ENCODE measurements around the gene SGSM2. TPM values are rescaled to one million over a fixed set of nuclear protein-coding genes. Genes with fewer than 3 reads are reported as not detected.

SGSM2 gene
- polyA plus RNA-seq, 3 donors = 3.0 to 130 (median 3.5) TPM

GRCh38 chr17:2297023-2297422 lies 40.3 kb upstream of the SGSM2 start:
- Histone ChIP-seq H3K27me3 (ENCODE audit: control insufficient read depth in 2 of 2, insufficient read depth in 2 of 2, low read length in 2 of 2) (no peaks in the 10 kb centered on the region), H3K27ac (ENCODE audit: low read depth in 1 of 2, low read length in 2 of 2) (no peak overlapping the region), H3K9ac (ENCODE audit: insufficient read depth, low read length, poor library complexity, severe bottlenecking) (no peak overlapping the region), H3K4me2 (replicated peaks; ENCODE audit: extremely low read depth, low read length, poor library complexity, severe bottlenecking) (no peak overlapping the region), H2AFZ (ENCODE audit: insufficient read depth, low read depth, low read length, poor library complexity, severe bottlenecking) (no peak overlapping the region), H3K4me1 (ENCODE audit: control insufficient read depth in 1 of 2, insufficient read depth in 2 of 2, low read length in 2 of 2) (peaks cover 0 to under 1% of the 10 kb centered on the region in 2 donors), H3K9me3 (replicated peaks in 1 of 2; ENCODE audit: control insufficient read depth in 1 of 2, insufficient read depth in 1 of 2, low read length in 2 of 2) (no peaks in the 10 kb centered on the region), H3K4me3 (replicated peaks in 1 of 3; ENCODE audit: low read depth in 2 of 3, low read length in 3 of 3) (no peak overlapping the region), H3K79me2 (ENCODE audit: insufficient read depth, low read length) (peaks cover 13% of the 10 kb centered on the region), H3K36me3 (replicated peaks in 1 of 2; ENCODE audit: control insufficient read depth in 1 of 2, insufficient read depth in 2 of 2, low read length in 2 of 2) (peaks cover 65 to 80% of the 10 kb centered on the region in 2 donors), H4K20me1 (ENCODE audit: insufficient read depth, low read length) (peaks cover 15% of the 10 kb centered on the region)
- Mint-ChIP-seq H3K4me3 (no peak overlapping the region), H3K4me1 (peaks cover 6% of the 10 kb centered on the region), H3K36me3 (peaks cover 76 to 77% of the 10 kb centered on the region in 2 donors), H3K9me3 (no peaks in the 10 kb centered on the region), H3K27me3 (ENCODE audit: low read depth in 3 of 3) (peaks cover 0 to 2% (median 0%) of the 10 kb centered on the region in 3 donors), H3K27ac (no peak overlapping the region)
- DNase-seq = no peak
- no peak for TF ChIP-seq CTCF (IDR thresholded peaks at IDR 0.05)
- WGBS (ENCODE audit: insufficient coverage) = 100% methylated on average over 1 of the region's 5 CpGs
- intact Hi-C loops (cut with micrococcal nuclease) = no loop called here

- peaks cover 16% of the 10 kb centered on the region for H3K4me1 Mint-ChIP-seq
- peaks cover 50 to 61% of the 10 kb centered on the region in 2 donors for H3K36me3 ChIP-seq (replicated peaks in 1 of 2; ENCODE audit: control insufficient read depth in 1 of 2, insufficient read depth in 2 of 2, low read length in 2 of 2)
- no peaks in the 10 kb centered on the region for H3K27me3 ChIP-seq (ENCODE audit: control insufficient read depth in 2 of 2, insufficient read depth in 2 of 2, low read length in 2 of 2)
- no peak for TF ChIP-seq CTCF (IDR thresholded peaks at IDR 0.05)
- no peaks in the 10 kb centered on the region for H3K9me3 ChIP-seq (replicated peaks in 1 of 2; ENCODE audit: control insufficient read depth in 1 of 2, insufficient read depth in 1 of 2, low read length in 2 of 2)
- H3K4me2 ChIP-seq (replicated peaks; ENCODE audit: extremely low read depth, low read length, poor library complexity, severe bottlenecking) = no peak overlapping the region
- peaks cover 0 to 2% (median 0%) of the 10 kb centered on the region in 3 donors for H3K27me3 Mint-ChIP-seq (ENCODE audit: low read depth in 3 of 3)
- H3K36me3 Mint-ChIP-seq = peaks cover 58 to 60% of the 10 kb centered on the region in 2 donors
- H3K4me3 Mint-ChIP-seq = no peak overlapping the region
- peaks cover 9 to 15% of the 10 kb centered on the region in 2 donors for H3K4me1 ChIP-seq (ENCODE audit: control insufficient read depth in 1 of 2, insufficient read depth in 2 of 2, low read length in 2 of 2)
- H3K4me3 ChIP-seq (replicated peaks in 1 of 3; ENCODE audit: low read depth in 2 of 3, low read length in 3 of 3) = no peak overlapping the region
- DNase-seq = no peak
- H3K9ac ChIP-seq (ENCODE audit: insufficient read depth, low read length, poor library complexity, severe bottlenecking) = no peak overlapping the region
- H4K20me1 ChIP-seq (ENCODE audit: insufficient read depth, low read length) = peaks cover 15% of the 10 kb centered on the region
- H3K27ac ChIP-seq (ENCODE audit: low read depth in 1 of 2, low read length in 2 of 2) = no peak overlapping the region
- intact Hi-C loops (cut with micrococcal nuclease) = no loop called here
- no peak overlapping the region for H2AFZ ChIP-seq (ENCODE audit: insufficient read depth, low read depth, low read length, poor library complexity, severe bottlenecking)
- H3K27ac Mint-ChIP-seq = peak overlapping the region in 1 of 7 donors; percentile 6
- H3K9me3 Mint-ChIP-seq = no peaks in the 10 kb centered on the region
- 97% methylated on average over 5 of the region's 12 CpGs for WGBS (ENCODE audit: insufficient coverage)
- peaks cover 27% of the 10 kb centered on the region for H3K79me2 ChIP-seq (ENCODE audit: insufficient read depth, low read length)
Measured at GRCh38 chr17:2299136-2299535, 38.2 kb upstream of the SGSM2 start.

Measured in CD14-positive monocyte (primary cell).